Stimulated activated CD8-positive, alpha-beta memory T cell treated with anti-CD3 and anti-CD28 coated beads, Interleukin-15, amount 100 ng/mL, for 48 hours (primary cell): ENCODE measurements around the gene ILDR2.

Experiments
- DNase-seq, 2 donors: peaks; one replicate each; pipeline ENCODE4 v3.0.0-alpha.2; 2020; ENCODE audit warnings: low read depth in 2 of 2

ILDR2 gene

GRCh38 chr1:166975361-166976129, at the start of gene ILDR2:
ILDR2 (minus strand) TSS chr1:166975540; CDS start chr1:166975268, 272 bp downstream.
- DNase-seq = peak; percentile 60 to 63

- no peak for DNase-seq
These were observed 47.0 kb upstream of the ILDR2 start for GRCh38 chr1:167022384-167022783.

GRCh38 chr1:167016100-167016750, 40.9 kb upstream of the ILDR2 start:
- DNase-seq = no peak

GRCh38 chr1:167013108-167013929, 38.0 kb upstream of the ILDR2 start:
- DNase-seq = no peak

- no peak for DNase-seq
These were observed 37.2 kb upstream of the ILDR2 start for GRCh38 chr1:167012570-167012969.

GRCh38 chr1:167011560-167012191, 36.3 kb upstream of the ILDR2 start:
- DNase-seq = no peak

- DNase-seq = no peak
These were observed 28.4 kb upstream of the ILDR2 start for GRCh38 chr1:167003711-167004110.

GRCh38 chr1:167002354-167002753, 27.0 kb upstream of the ILDR2 start:
- no peak for DNase-seq

- DNase-seq = no peak
These were observed 25.2 kb upstream of the ILDR2 start for GRCh38 chr1:167000546-167000945.

GRCh38 chr1:166999500-167000055, 24.2 kb upstream of the ILDR2 start:
- no peak for DNase-seq

GRCh38 chr1:166999075-166999474, 23.7 kb upstream of the ILDR2 start:
- no peak for DNase-seq

- no peak for DNase-seq
These were observed 13.7 kb upstream of the ILDR2 start, which contains the start of gene MAEL for GRCh38 chr1:166988974-166989515. MAEL (plus strand) TSS chr1:166989280; CDS start chr1:166989353, 73 bp downstream.

GRCh38 chr1:166981589-166981988, 6.2 kb upstream of the ILDR2 start:
- DNase-seq = no peak

- DNase-seq = no peak
These were observed 5.5 kb upstream of the ILDR2 start for GRCh38 chr1:166980818-166981217.

- no peak for DNase-seq
These were observed 5.0 kb upstream of the ILDR2 start for GRCh38 chr1:166980383-166980782.

- no peak for DNase-seq
These were observed 3.5 kb upstream of the ILDR2 start for GRCh38 chr1:166978821-166979220.

GRCh38 chr1:166977951-166978350, 2.6 kb upstream of the ILDR2 start:
- DNase-seq = no peak

- DNase-seq = no peak
These were observed 544 bp downstream of the ILDR2 start for GRCh38 chr1:166974647-166975345.

GRCh38 chr1:166972826-166973225, 2.5 kb downstream of the ILDR2 start:
- DNase-seq = no peak

GRCh38 chr1:166972193-166972592, 3.1 kb downstream of the ILDR2 start:
- no peak for DNase-seq

GRCh38 chr1:166971252-166971651, 4.1 kb downstream of the ILDR2 start:
- no peak for DNase-seq
